OCI-LY1 (cell line): ENCODE results near the gene TNS3.
A peak's percentile ranks its signal among the peaks of the same experiment; 100 is the strongest.
"Not testable (repeated sequence)": the region's sequence is repeated elsewhere in the genome, so short reads cannot be mapped to it uniquely, and the experiment has no call there.

Source experiments
- H2AFZ ChIP-seq: fragments of 200-600 bp; sonication (generic), shearing (Covaris generic); 2 replicates; pipeline ENCODE4 v1.6.0; 2014; ENCODE audit warnings: antibody characterized with exemption, mild to moderate bottlenecking, low read length
- H3F3A ChIP-seq: fragments of 200-600 bp; sonication (generic), shearing (Covaris generic); 2 replicates; pipeline ENCODE4 v1.6.0; 2014; ENCODE audit warnings: mild to moderate bottlenecking, antibody characterized with exemption, low read length, moderate library complexity; ENCODE audit not compliant: insufficient read depth
- H3K27ac ChIP-seq: fragments of 200-600 bp; sonication (generic); 2 replicates; pipeline ENCODE4 v1.5.1; 2014; ENCODE audit warnings: low read length, mixed run types, mild to moderate bottlenecking, low read depth; ENCODE audit not compliant: poor library complexity, severe bottlenecking
- H3K27me3 ChIP-seq: fragments of 200-600 bp; sonication (generic); 2 replicates; pipeline ENCODE4 v1.6.0; 2014; ENCODE audit warnings: antibody characterized with exemption, mild to moderate bottlenecking, low read length, moderate library complexity; ENCODE audit not compliant: insufficient read depth
- H3K36me3 ChIP-seq: fragments of 200-600 bp; sonication (generic); 2 replicates; pipeline ENCODE4 v1.6.1; 2014; ENCODE audit warnings: mild to moderate bottlenecking, antibody characterized with exemption, low read length, moderate library complexity, mixed read lengths; ENCODE audit not compliant: insufficient read depth
- H3K4me1 ChIP-seq: fragments of 200-600 bp; sonication (generic); 2 replicates; pipeline ENCODE4 v1.5.1; 2014; ENCODE audit warnings: mild to moderate bottlenecking, low read length, moderate library complexity; ENCODE audit not compliant: insufficient read depth, severe bottlenecking
- H3K4me2 ChIP-seq: fragments of 200-600 bp; sonication (generic), shearing (Covaris generic); 2 replicates; pipeline ENCODE4 v1.6.1; 2014; ENCODE audit warnings: low read length
- H3K4me3 ChIP-seq: fragments of 200-600 bp; sonication (generic); 2 replicates; pipeline ENCODE4 v1.5.1; 2014; ENCODE audit warnings: low read length, low read depth, mild to moderate bottlenecking, mixed read lengths; ENCODE audit not compliant: poor library complexity, severe bottlenecking
- H3K79me2 ChIP-seq: fragments of 200-600 bp; shearing (Covaris generic); 2 replicates; pipeline ENCODE4 v1.6.1; 2016; ENCODE audit warnings: mixed run types, low read length, mixed read lengths; ENCODE audit not compliant: insufficient read depth
- H3K9ac ChIP-seq: fragments of 200-600 bp; sonication (generic), shearing (Covaris generic); 2 replicates; pipeline ENCODE4 v1.6.1; 2014; ENCODE audit warnings: mild to moderate bottlenecking, low read length, mixed read lengths
- H3K9me2 ChIP-seq: fragments of 200-600 bp; sonication (generic), shearing (Covaris generic); 2 replicates; pipeline ENCODE4 v1.6.1; 2014; ENCODE audit warnings: low read depth, mild to moderate bottlenecking, low read length, mixed read lengths
- H3K9me3 ChIP-seq: fragments of 200-600 bp; shearing (Covaris generic); 2 replicates; pipeline ENCODE4 v1.6.1; 2014; ENCODE audit warnings: low read length, mixed read lengths
- H4K20me1 ChIP-seq: fragments of 200-600 bp; sonication (generic), shearing (Covaris generic); 2 replicates; pipeline ENCODE4 v1.6.0; 2016; ENCODE audit warnings: mild to moderate bottlenecking, low read length; ENCODE audit not compliant: insufficient read depth
- EZH2 ChIP-seq: fragments of 200-600 bp; sonication (generic), shearing (Covaris generic); IDR thresholded peaks from 2 replicates; pipeline ENCODE4 v1.8.0; 2017; ENCODE audit warnings: borderline replicate concordance, mixed run types, mild to moderate bottlenecking, antibody characterized with exemption, low read length, moderate library complexity, mixed read lengths
- TF ChIP-seq, protein P1 (sequence below): fragments of 200-600 bp; sonication (generic), shearing (Covaris generic); IDR thresholded peaks from 2 replicates; pipeline ENCODE4 v1.5.1; 2017; ENCODE audit warnings: mild to moderate bottlenecking, antibody characterized with exemption, low read length, moderate library complexity, mixed read lengths

Gene TNS3

DNA sequence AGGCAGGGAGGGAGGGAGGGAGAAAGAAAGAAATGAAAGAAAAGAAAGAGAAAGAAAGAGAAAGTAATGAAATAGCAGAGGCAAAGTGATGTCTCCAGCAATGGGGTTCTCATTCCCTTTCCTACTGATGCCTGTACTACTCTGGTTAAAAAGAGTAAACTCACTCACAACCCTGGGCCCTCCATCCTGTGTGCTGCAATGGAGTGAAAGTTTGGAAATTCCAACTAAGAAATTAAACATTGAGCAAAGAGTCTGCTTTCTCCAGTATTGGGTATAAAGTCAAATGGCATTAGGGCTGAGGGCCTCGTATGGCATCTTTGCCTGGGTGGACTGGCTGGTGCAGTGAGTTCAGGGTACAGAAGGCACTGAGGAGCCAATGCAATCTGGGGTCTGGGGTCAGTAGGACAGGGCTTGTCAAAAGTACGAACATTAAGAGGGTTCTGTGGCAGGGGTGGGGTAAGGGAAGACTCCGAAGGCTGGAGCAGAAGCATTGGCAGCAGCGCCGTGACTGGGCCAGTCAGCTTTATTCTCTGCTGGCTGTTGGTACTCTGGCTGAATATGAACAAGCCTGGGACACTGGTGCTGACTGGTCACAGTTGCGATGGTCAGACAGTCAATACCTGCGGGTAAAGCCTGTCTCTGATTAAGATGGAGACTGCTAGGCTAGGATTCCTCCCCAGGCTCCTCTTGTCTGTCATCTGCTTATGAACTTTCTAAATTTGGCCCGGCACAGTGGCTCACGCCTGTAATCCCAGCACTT, 24.1 kb upstream of the TNS3 start:
- Histone ChIP-seq H3K4me3 (no peak overlapping the region), H3F3A (peaks cover 15% of the 10 kb centered on the region), H3K4me2 (no peak overlapping the region), H3K9me3 (no peaks in the 10 kb centered on the region), H3K4me1 (peaks cover 25% of the 10 kb centered on the region), H3K27me3 (no peaks in the 10 kb centered on the region), H2AFZ (no peak overlapping the region), H3K79me2 (no peaks in the 10 kb centered on the region), H3K36me3 (no peaks in the 10 kb centered on the region), H3K9me2 (no peaks in the 10 kb centered on the region), H3K9ac (no peak overlapping the region), H4K20me1 (no peaks in the 10 kb centered on the region), H3K27ac (no peak overlapping the region)
- TF ChIP-seq EZH2 = no peak
- TF ChIP-seq, protein P1, sequence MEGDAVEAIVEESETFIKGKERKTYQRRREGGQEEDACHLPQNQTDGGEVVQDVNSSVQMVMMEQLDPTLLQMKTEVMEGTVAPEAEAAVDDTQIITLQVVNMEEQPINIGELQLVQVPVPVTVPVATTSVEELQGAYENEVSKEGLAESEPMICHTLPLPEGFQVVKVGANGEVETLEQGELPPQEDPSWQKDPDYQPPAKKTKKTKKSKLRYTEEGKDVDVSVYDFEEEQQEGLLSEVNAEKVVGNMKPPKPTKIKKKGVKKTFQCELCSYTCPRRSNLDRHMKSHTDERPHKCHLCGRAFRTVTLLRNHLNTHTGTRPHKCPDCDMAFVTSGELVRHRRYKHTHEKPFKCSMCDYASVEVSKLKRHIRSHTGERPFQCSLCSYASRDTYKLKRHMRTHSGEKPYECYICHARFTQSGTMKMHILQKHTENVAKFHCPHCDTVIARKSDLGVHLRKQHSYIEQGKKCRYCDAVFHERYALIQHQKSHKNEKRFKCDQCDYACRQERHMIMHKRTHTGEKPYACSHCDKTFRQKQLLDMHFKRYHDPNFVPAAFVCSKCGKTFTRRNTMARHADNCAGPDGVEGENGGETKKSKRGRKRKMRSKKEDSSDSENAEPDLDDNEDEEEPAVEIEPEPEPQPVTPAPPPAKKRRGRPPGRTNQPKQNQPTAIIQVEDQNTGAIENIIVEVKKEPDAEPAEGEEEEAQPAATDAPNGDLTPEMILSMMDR = no peak

DNA sequence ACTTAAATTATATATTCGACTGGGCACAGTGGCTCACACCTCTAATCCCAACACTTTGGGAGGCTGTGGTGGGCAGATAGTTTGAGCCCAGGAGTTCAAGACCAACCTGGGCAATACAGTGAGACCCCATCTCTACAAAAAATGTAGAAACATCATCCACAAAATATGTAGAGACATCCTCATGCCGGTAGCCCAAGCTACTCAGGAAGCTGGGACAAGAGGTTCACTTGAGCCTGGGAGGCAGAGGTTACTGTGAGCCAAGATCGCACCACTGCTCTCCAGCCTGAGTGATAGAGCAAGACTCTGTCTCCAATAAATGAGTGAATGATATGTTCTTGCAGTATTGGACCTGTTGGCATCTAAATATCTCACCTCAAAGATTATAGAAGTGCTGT, 22.6 kb upstream of the TNS3 start:
- Histone ChIP-seq H3K9ac (no peak overlapping the region), H3K79me2 (no peaks in the 10 kb centered on the region), H3K4me3 (no peak overlapping the region), H3K9me3 (no peaks in the 10 kb centered on the region), H3K9me2 (no peaks in the 10 kb centered on the region), H4K20me1 (no peaks in the 10 kb centered on the region), H3K27me3 (no peaks in the 10 kb centered on the region), H3K27ac (no peak overlapping the region), H2AFZ (no peak overlapping the region), H3K4me1 (peaks cover 40% of the 10 kb centered on the region), H3F3A (peaks cover 21% of the 10 kb centered on the region), H3K36me3 (no peaks in the 10 kb centered on the region), H3K4me2 (no peak overlapping the region)
- TF ChIP-seq, protein P1 = no peak
- no peak for TF ChIP-seq EZH2

DNA sequence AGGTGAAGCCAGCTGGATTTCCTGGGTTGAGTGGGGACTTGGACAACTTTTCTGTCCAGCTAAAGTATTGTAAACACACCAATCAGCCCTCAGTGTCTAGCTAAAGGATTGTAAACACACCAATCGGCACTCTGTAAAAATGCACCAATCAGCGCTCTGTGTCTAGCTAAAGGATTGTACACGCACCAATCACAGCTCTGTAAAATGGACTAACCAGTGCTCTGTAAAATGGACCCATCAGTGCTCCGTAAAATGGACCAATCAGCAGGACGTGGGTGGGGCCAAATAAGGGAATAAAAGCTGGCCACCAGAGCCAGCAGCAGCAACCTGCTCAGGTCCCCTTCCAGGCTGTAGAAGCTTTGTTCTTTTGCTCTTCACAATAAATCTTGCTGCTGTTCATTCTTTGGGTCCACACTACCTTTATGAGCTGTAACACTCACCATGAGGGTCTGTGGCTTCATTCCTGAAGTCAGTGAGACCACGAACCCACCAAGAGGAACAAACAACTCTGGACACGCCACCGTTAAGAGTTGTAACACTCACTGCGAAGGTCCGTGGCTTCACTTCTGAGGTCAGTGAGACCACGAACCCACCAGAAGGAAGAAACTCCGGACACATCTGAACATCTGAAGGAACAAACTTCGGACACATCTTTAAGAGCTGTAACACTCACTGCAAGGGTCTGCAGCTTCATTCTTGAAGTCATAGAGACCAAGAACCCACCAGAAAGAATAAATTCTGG, 21.8 kb upstream of the TNS3 start:
- Histone ChIP-seq H3K4me1 (peaks cover 43% of the 10 kb centered on the region), H3F3A (peaks cover 21% of the 10 kb centered on the region), H3K27ac (peak overlapping the region; percentile 96)
- not testable (repeated sequence) for H3K27me3 ChIP-seq, H3K4me3 ChIP-seq, H3K36me3 ChIP-seq, H3K9me3 ChIP-seq, H3K4me2 ChIP-seq, H3K9me2 ChIP-seq, H3K79me2 ChIP-seq, H2AFZ ChIP-seq, H3K9ac ChIP-seq, H4K20me1 ChIP-seq
